CD14-positive monocyte (primary cell): ENCODE data around the gene PPP6C. TPM values are rescaled to one million over a fixed set of nuclear protein-coding genes. Genes with fewer than 3 reads are reported as not detected.

ENCODE experiments used
- DNase-seq, 3 donors: peaks; one replicate each; pipeline ENCODE4 v3.0.0-alpha.2; 2011 to 2022
- H2AFZ ChIP-seq: 2 replicates; pipeline ENCODE4 v1.6.0; 2012; ENCODE audit warnings: mild to moderate bottlenecking, low read depth, low read length, inconsistent platforms; ENCODE audit not compliant: insufficient read depth, poor library complexity, severe bottlenecking
- H3K27ac ChIP-seq, 2 donors: 1 replicate in 1 of 2; 2 replicates in 1 of 2; pipeline ENCODE4 v1.5.1; 2012 to 2013; ENCODE audit warnings: low read length in 2 of 2, control low read depth in 1 of 2, inconsistent platforms in 1 of 2, low read depth in 1 of 2, mild to moderate bottlenecking in 1 of 2
- H3K27me3 ChIP-seq, 2 donors: one replicate each; pipeline versions ENCODE4 v1.6.0 to v1.6.1; 2011 to 2013; ENCODE audit warnings: low read length in 2 of 2; ENCODE audit not compliant: control insufficient read depth in 2 of 2, insufficient read depth in 2 of 2
- H3K36me3 ChIP-seq, 2 donors: replicated peaks in 1 of 2; 1 replicate in 1 of 2; 2 replicates in 1 of 2; pipeline versions ENCODE4 v1.5.1 to v1.6.1; 2012 to 2013; ENCODE audit warnings: low read length in 2 of 2, control low read depth in 1 of 2, inconsistent platforms in 1 of 2, mild to moderate bottlenecking in 1 of 2; ENCODE audit not compliant: insufficient read depth in 2 of 2, control insufficient read depth in 1 of 2
- H3K4me1 ChIP-seq, 2 donors: 1 replicate in 1 of 2; 2 replicates in 1 of 2; pipeline versions ENCODE4 v1.5.1 to v1.6.1; 2012 to 2013; ENCODE audit warnings: low read length in 2 of 2, control low read depth in 1 of 2, inconsistent platforms in 1 of 2, mild to moderate bottlenecking in 1 of 2, moderate library complexity in 1 of 2; ENCODE audit not compliant: insufficient read depth in 2 of 2, control insufficient read depth in 1 of 2
- H3K4me2 ChIP-seq: replicated peaks from 2 replicates; pipeline ENCODE3; 2012; ENCODE audit warnings: low read length, moderate library complexity, mild to moderate bottlenecking; ENCODE audit not compliant: poor library complexity, severe bottlenecking; ENCODE audit errors: extremely low read depth
- H3K4me3 ChIP-seq, 3 experiments: fragments of 200-600 bp in 1 of 3; sonication (generic) in 1 of 3; replicated peaks in 1 of 3; 1 replicate in 2 of 3; 2 replicates in 1 of 3; pipeline ENCODE4 v1.5.1; 2011 to 2013; ENCODE audit warnings: low read length in 3 of 3, mild to moderate bottlenecking in 3 of 3, control low read depth in 2 of 3, low read depth in 2 of 3, inconsistent platforms in 1 of 3, moderate library complexity in 1 of 3
- H3K79me2 ChIP-seq: 2 replicates; pipeline ENCODE4 v1.6.0; 2012; ENCODE audit warnings: mild to moderate bottlenecking, control low read depth, inconsistent platforms, low read length, moderate library complexity; ENCODE audit not compliant: insufficient read depth
- H3K9ac ChIP-seq: 2 replicates; pipeline ENCODE4 v1.6.0; 2017; ENCODE audit warnings: low read length, mild to moderate bottlenecking; ENCODE audit not compliant: insufficient read depth, poor library complexity, severe bottlenecking
- H3K9me3 ChIP-seq, 2 donors: replicated peaks in 1 of 2; 1 replicate in 1 of 2; 2 replicates in 1 of 2; pipeline versions ENCODE4 v1.5.1 to v1.6.1; 2012 to 2013; ENCODE audit warnings: low read length in 2 of 2, control low read depth in 1 of 2; ENCODE audit not compliant: control insufficient read depth in 1 of 2, insufficient read depth in 1 of 2
- H4K20me1 ChIP-seq: 2 replicates; pipeline ENCODE4 v1.6.0; 2012; ENCODE audit warnings: mild to moderate bottlenecking, low read length, control low read depth, moderate library complexity; ENCODE audit not compliant: insufficient read depth
- H3K27ac Mint-ChIP-seq, 7 donors: one replicate each; pipeline ENCODE4 v1.8.0; 2020; ENCODE audit warnings: mild to moderate bottlenecking in 7 of 7, mixed read lengths in 7 of 7, moderate library complexity in 6 of 7, inconsistent platforms in 2 of 7
- H3K27me3 Mint-ChIP-seq, 3 donors: one replicate each; pipeline ENCODE4 v1.8.0; 2021 to 2022; ENCODE audit warnings: low read depth in 3 of 3, mild to moderate bottlenecking in 3 of 3, mixed read lengths in 3 of 3, moderate library complexity in 3 of 3, inconsistent platforms in 1 of 3
- H3K36me3 Mint-ChIP-seq, 2 donors: one replicate each; pipeline ENCODE4 v1.8.0; 2020; ENCODE audit warnings: mixed read lengths in 2 of 2, inconsistent platforms in 1 of 2, mild to moderate bottlenecking in 1 of 2
- H3K4me1 Mint-ChIP-seq: one replicate; pipeline ENCODE4 v1.8.0; 2020; ENCODE audit warnings: mild to moderate bottlenecking, mixed read lengths
- H3K4me3 Mint-ChIP-seq, 2 donors: one replicate each; pipeline ENCODE4 v1.8.0; 2020; ENCODE audit warnings: mild to moderate bottlenecking in 2 of 2, mixed read lengths in 2 of 2, moderate library complexity in 1 of 2
- H3K9me3 Mint-ChIP-seq, 7 donors: one replicate each; pipeline ENCODE4 v1.8.0; 2020 to 2022; ENCODE audit warnings: mixed read lengths in 7 of 7, mild to moderate bottlenecking in 6 of 7, moderate library complexity in 6 of 7, inconsistent platforms in 2 of 7
- WGBS: methylation state at CpG from one replicate; pipeline ENCODE4 v1.1.5; 2013; ENCODE audit warnings: missing lambda C conversion rate; ENCODE audit not compliant: insufficient coverage; 5-methylcytosine and 5-hydroxymethylcytosine counted together
- intact Hi-C, 2 donors: fragments of 100-400 bp; cut with micrococcal nuclease; formaldehyde crosslinking; loops; one replicate each; pipeline versions ENCODE4 v1.15.0 to v1.15.1; 2023
- polyA plus RNA-seq, 3 donors: library from polyadenylated mRNA; depleted of rRNA in 1 of 3; unstranded in 2 of 3; stranded (reverse) in 1 of 3; fragments of 300-500 nt in 2 of 3; fragments of >200 nt in 1 of 3; fragmentation: Illumina TruSeq in 2 of 3; gene quantifications; 1 replicate in 2 of 3; 2 replicates in 1 of 3; pipeline ENCODE4 v1.2.3, GENCODE V29; 2012 to 2021
- TF ChIP-seq, protein P1 (sequence below): fragments of 200-600 bp; IDR thresholded peaks from one replicate; pipeline ENCODE4 v1.8.0; 2022; ENCODE audit warnings: antibody characterized with exemption, mild to moderate bottlenecking

Gene PPP6C
- polyA plus RNA-seq, 3 donors, result 20.0 to 48.1 (median 36.9) TPM

DNA sequence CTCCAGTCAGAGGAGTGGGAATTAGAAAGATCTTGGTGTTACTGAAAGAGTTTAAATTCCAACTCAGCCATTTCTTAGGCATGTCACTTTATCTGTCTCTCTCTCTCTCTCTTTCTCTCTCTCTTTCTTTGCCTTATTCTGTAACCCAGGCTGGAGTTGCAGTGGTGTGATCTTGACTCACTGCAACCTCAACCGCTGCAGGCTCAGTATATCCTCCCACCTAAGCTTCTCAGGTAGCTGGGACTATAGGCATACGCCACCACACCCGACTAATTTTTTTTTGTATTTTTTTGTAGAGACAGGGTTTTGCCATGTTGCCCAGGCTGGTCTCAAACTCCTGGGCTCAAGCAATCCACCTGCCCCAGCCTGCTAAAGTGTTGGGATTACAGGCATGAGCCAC, 29.0 kb upstream of the PPP6C start:
- intact Hi-C loops, result loop anchor here in 1 of 2 donors (10.0 kb wide), 1 partner anchor 56 kb away; no protein-coding TSS in a partner anchor
- no CpG with 5 or more reads among the region's 3 CpGs for WGBS
- H3K27me3 ChIP-seq, result no peaks in the 10 kb centered on the region
- H3K4me2 ChIP-seq, result no peak overlapping the region
- no peak overlapping the region for H3K9ac ChIP-seq
- no peaks in the 10 kb centered on the region for H3K4me1 ChIP-seq
- no peak overlapping the region for H3K4me3 ChIP-seq
- H3K9me3 ChIP-seq, result no peaks in the 10 kb centered on the region
- H3K36me3 ChIP-seq, result peaks cover 9 to 33% of the 10 kb centered on the region in 2 donors
- Mint-ChIP-seq H3K36me3 (peaks cover 22 to 43% of the 10 kb centered on the region in 2 donors), H3K27ac (peak overlapping the region in 1 of 7 donors; percentile 69), H3K9me3 (peaks cover 0 to 2% (median 0%) of the 10 kb centered on the region in 7 donors), H3K4me3 (no peak overlapping the region), H3K27me3 (peaks cover 0 to 2% (median 0%) of the 10 kb centered on the region in 3 donors), H3K4me1 (no peaks in the 10 kb centered on the region)
- no peaks in the 10 kb centered on the region for H4K20me1 ChIP-seq
- no peak overlapping the region for H2AFZ ChIP-seq
- DNase-seq, result no peak
- H3K27ac ChIP-seq, result no peak overlapping the region
- H3K79me2 ChIP-seq, result no peaks in the 10 kb centered on the region
- TF ChIP-seq, protein P1, sequence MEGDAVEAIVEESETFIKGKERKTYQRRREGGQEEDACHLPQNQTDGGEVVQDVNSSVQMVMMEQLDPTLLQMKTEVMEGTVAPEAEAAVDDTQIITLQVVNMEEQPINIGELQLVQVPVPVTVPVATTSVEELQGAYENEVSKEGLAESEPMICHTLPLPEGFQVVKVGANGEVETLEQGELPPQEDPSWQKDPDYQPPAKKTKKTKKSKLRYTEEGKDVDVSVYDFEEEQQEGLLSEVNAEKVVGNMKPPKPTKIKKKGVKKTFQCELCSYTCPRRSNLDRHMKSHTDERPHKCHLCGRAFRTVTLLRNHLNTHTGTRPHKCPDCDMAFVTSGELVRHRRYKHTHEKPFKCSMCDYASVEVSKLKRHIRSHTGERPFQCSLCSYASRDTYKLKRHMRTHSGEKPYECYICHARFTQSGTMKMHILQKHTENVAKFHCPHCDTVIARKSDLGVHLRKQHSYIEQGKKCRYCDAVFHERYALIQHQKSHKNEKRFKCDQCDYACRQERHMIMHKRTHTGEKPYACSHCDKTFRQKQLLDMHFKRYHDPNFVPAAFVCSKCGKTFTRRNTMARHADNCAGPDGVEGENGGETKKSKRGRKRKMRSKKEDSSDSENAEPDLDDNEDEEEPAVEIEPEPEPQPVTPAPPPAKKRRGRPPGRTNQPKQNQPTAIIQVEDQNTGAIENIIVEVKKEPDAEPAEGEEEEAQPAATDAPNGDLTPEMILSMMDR, result no peak

DNA sequence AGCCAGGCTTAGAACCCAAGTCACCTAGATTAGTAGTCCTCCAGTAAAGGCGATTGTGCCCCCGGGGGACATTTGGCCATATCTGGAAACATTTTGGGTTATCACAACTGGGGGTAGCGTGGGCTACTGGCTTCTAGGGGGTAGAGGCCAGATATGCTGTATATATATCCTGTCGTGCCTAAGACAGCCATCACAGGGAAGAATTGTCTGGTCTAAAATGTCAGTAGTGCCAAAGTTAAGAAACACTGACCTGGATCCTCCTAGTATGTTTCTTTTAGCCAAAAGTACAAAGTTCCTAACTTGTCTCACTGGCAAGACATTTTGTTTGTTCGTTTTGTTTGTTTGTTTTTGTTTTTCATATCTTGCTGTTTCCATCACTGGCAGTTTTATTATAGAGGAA, 24.6 kb upstream of the PPP6C start:
- peaks cover 0 to 2% (median 0%) of the 10 kb centered on the region in 3 donors for H3K27me3 Mint-ChIP-seq

More for the DNA sequence above, 24.6 kb upstream of the PPP6C start:
- Mint-ChIP-seq H3K9me3 (no peaks in the 10 kb centered on the region), H3K27ac (no peak overlapping the region), H3K36me3 (peaks cover 29 to 44% of the 10 kb centered on the region in 2 donors), H3K4me1 (no peaks in the 10 kb centered on the region), H3K4me3 (no peak overlapping the region)
- WGBS, result 96% methylated on average over 4 of the region's 5 CpGs
- Histone ChIP-seq H3K27ac (no peak overlapping the region), H3K36me3 (peaks cover 4 to 37% of the 10 kb centered on the region in 2 donors), H3K4me1 (no peaks in the 10 kb centered on the region), H3K9ac (no peak overlapping the region), H3K27me3 (no peaks in the 10 kb centered on the region), H3K4me2 (no peak overlapping the region), H3K79me2 (no peaks in the 10 kb centered on the region), H3K4me3 (no peak overlapping the region), H4K20me1 (no peaks in the 10 kb centered on the region), H2AFZ (no peak overlapping the region), H3K9me3 (no peaks in the 10 kb centered on the region)
- no peak for DNase-seq
- intact Hi-C loops, result loop anchor here in 1 of 2 donors (10.0 kb wide), 1 partner anchor 61 kb away; no protein-coding TSS in a partner anchor
- TF ChIP-seq, protein P1, result no peak
